Lower lobe of right lung (tissue), 2 donors: Measurements from ENCODE around the gene SIL1. TPM values are rescaled to one million over a fixed set of nuclear protein-coding genes. Genes with fewer than 3 reads are reported as not detected.
A peak's percentile ranks its signal among the peaks of the same experiment; 100 is the strongest.

Source experiments
- ATAC-seq, 2 donors: fragments of 200-7000 bp; cut with Tn5 transposase; one replicate each; pipeline ENCODE4 v1.9.1; 2020 to 2022; ENCODE audit warnings: mild to moderate bottlenecking in 2 of 2, moderate library complexity in 2 of 2
- DNase-seq: peaks from one replicate; pipeline ENCODE4 v3.0.0-alpha.2; 2020
- H3K27ac ChIP-seq: fragments of 200-600 bp; one replicate; pipeline ENCODE4 v1.8.0; 2022
- H3K27me3 ChIP-seq: fragments of 200-600 bp; one replicate; pipeline ENCODE4 v1.8.0; 2022; ENCODE audit warnings: low read depth
- H3K36me3 ChIP-seq: fragments of 200-600 bp; one replicate; pipeline ENCODE4 v1.8.0; 2022; ENCODE audit warnings: mild to moderate bottlenecking
- H3K4me1 ChIP-seq: fragments of 200-600 bp; one replicate; pipeline ENCODE4 v1.8.0; 2022
- H3K4me3 ChIP-seq: fragments of 200-600 bp; one replicate; pipeline ENCODE4 v1.8.0; 2022; ENCODE audit warnings: mild to moderate bottlenecking
- H3K9me3 ChIP-seq: fragments of 200-600 bp; one replicate; pipeline ENCODE4 v1.8.0; 2022
- intact Hi-C: fragments of 100-400 bp; cut with DNase I; formaldehyde crosslinking; loops from one replicate; pipeline ENCODE4 v1.11.0; 2022
- total RNA-seq: library from RNA; stranded (reverse); fragmentation: NEBNext Ultra II Directional; extraction: Animal tissue kit (Norgen Biotek cat#: 25700); gene quantifications from one replicate; pipeline ENCODE4 v1.2.1, GENCODE V29; 2021
- TF ChIP-seq, protein P1 (sequence below): fragments of 200-600 bp; IDR thresholded peaks from one replicate; pipeline ENCODE4 v1.8.0; 2022; ENCODE audit warnings: antibody characterized with exemption, mild to moderate bottlenecking
- donor health status: DM: no; HTN: yes; CAD: no; lungs with severe emphysema.

The SIL1 gene
- total RNA-seq, 1 donor from 2014 or later: 40.6 TPM

DNA sequence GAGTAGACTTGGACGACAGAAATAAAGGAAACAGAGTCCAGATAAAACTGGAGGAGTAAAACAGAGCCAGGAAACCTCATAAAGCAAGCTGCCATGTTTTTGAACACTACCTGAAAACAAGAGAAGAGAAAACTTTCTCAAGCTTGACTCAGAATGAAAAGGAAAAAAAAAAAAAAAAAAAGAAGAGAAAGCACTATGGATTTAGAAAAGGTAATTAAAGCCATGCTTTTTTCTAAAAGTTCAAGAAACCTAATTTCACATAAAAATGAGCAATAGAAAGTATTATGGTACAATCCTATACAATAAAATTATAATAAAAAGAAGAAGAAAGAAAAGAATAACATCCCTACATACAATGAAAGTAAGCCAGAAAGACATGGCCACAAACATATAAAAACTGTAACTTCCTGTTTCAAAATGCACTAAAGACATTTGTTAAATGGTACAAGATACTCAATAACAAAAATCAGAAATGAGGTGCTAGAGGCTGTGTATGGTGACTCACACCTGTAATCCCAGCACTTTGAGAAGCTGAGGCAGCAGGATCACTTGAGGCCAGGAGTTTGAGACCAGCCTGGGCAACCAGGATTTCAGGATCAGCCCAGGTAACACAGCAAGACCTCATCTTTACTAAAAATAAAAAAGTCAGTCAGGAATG is 129.5 kb downstream of the SIL1 start:
- Histone ChIP-seq H3K27ac (no peak overlapping the region), H3K36me3 (no peaks in the 10 kb centered on the region), H3K9me3 (no peaks in the 10 kb centered on the region), H3K4me1 (peaks cover 15% of the 10 kb centered on the region), H3K4me3 (no peak overlapping the region), H3K27me3 (no peaks in the 10 kb centered on the region)
- TF ChIP-seq, protein P1, sequence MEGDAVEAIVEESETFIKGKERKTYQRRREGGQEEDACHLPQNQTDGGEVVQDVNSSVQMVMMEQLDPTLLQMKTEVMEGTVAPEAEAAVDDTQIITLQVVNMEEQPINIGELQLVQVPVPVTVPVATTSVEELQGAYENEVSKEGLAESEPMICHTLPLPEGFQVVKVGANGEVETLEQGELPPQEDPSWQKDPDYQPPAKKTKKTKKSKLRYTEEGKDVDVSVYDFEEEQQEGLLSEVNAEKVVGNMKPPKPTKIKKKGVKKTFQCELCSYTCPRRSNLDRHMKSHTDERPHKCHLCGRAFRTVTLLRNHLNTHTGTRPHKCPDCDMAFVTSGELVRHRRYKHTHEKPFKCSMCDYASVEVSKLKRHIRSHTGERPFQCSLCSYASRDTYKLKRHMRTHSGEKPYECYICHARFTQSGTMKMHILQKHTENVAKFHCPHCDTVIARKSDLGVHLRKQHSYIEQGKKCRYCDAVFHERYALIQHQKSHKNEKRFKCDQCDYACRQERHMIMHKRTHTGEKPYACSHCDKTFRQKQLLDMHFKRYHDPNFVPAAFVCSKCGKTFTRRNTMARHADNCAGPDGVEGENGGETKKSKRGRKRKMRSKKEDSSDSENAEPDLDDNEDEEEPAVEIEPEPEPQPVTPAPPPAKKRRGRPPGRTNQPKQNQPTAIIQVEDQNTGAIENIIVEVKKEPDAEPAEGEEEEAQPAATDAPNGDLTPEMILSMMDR: no peak
- intact Hi-C loops: no loop called here
- ATAC-seq: no peak
- no peak for DNase-seq

DNA sequence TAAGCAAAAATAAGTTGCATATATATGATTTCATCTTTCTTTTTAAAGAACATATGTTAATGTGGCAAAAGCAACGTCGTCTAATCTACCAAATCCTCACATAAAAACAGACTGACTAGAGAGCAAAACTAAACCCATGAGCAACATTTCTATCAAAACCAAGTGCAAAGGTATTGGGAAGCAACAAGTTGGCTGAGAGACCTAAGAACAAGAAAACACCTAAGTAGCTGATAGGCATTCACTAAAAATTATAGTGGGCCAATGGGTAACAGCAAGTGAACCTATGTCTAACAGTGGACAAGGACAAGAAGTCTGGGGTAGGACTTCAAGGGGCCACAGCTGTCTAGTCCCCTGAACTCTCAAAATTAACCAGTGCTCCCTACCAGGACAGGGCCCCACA is 130.1 kb downstream of the SIL1 start:
- ATAC-seq (no peak), DNase-seq (no peak)
- TF ChIP-seq, protein P1: no peak
- intact Hi-C loops: no loop called here
- Histone ChIP-seq H3K27ac (no peak overlapping the region), H3K4me3 (no peak overlapping the region), H3K9me3 (no peaks in the 10 kb centered on the region), H3K4me1 (peaks cover 16% of the 10 kb centered on the region), H3K36me3 (no peaks in the 10 kb centered on the region), H3K27me3 (no peaks in the 10 kb centered on the region)

DNA sequence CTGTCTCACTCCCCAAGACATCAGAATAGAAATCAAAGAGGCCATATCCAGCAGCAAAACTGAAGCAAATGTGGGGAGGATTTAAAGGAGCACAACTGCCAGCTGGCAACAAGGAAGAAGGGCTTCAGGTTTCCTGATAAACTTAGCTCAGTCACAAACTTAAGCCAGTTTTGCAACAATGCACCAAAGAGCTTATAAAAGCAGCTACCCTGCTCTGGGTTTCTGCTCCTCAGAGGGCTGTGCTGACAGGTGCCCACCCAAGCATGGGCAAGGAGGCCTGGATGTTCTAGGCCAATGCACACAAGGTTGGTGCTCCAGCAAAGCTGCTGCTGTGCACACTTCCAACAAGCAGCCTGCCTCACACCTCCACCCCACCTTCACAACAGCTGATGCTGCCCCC is 132.9 kb downstream of the SIL1 start:
- Histone ChIP-seq H3K27me3 (no peaks in the 10 kb centered on the region), H3K4me3 (no peak overlapping the region), H3K4me1 (peaks cover 38% of the 10 kb centered on the region), H3K36me3 (no peaks in the 10 kb centered on the region), H3K27ac (no peak overlapping the region), H3K9me3 (no peaks in the 10 kb centered on the region)
- intact Hi-C loops: no loop called here
- ATAC-seq (no peak), DNase-seq (no peak)
- TF ChIP-seq, protein P1: no peak

DNA sequence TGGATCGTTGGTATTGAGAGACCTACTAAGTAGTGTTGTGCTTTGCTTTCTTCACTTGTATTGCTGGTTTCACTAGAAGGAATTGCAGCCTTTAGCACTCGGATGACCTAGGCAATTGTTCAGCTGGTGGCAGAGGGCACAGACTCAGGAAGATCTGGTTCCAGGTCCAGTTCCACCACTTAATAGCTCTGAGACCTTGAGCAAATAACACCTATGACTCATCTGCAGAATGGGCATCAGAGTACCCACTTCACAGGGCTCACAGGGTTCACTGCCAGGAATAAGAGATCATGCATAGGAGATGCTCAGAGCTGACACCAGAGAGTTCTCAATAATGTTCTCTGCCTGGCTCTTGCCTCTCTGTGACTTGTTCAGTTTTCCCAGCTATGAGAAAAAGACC is 133.6 kb downstream of the SIL1 start:
- no peaks in the 10 kb centered on the region for H3K27me3 ChIP-seq
- H3K27ac ChIP-seq: no peak overlapping the region
- peak; percentile 89 to 93 for ATAC-seq

DNA sequence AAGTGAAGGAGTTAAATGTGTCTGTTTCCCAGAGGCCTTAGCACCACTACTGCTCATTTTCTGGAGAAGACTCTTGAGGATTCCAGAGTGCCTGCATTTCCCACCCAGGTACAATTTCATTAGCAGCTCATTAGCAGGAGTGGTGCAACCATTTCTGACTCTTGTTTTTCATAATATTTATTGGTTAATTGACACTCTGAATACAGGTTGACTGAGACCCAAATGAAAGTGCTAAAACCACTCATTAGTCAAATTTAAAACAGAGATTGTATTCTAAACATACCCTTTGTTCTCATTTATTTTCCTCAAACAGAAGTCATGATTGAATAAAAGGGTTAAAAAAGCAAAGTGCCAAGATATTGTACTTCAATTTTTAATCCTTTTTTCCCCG is 134.5 kb downstream of the SIL1 start:
- TF ChIP-seq, protein P1: no peak
- H3K4me3 ChIP-seq: no peak overlapping the region
- H3K4me1 ChIP-seq: peaks cover 38% of the 10 kb centered on the region
- H3K36me3 ChIP-seq: no peaks in the 10 kb centered on the region
- intact Hi-C loops: no loop called here
- no peaks in the 10 kb centered on the region for H3K27me3 ChIP-seq
- H3K9me3 ChIP-seq: no peaks in the 10 kb centered on the region
- DNase-seq (no peak), ATAC-seq (no peak)
- no peak overlapping the region for H3K27ac ChIP-seq

More for the DNA sequence above, 133.6 kb downstream of the SIL1 start:
- intact Hi-C loops: no loop called here
- TF ChIP-seq, protein P1: no peak
- Histone ChIP-seq H3K36me3 (no peaks in the 10 kb centered on the region), H3K9me3 (no peaks in the 10 kb centered on the region), H3K4me3 (no peak overlapping the region), H3K4me1 (peaks cover 38% of the 10 kb centered on the region)
- no peak for DNase-seq
